ENCODE measurements around the gene TK1.

The TK1 gene

GRCh38 chr17:78211032-78211431 is 24.2 kb upstream of the TK1 start:
- Histone ChIP-seq H3K27me3 (ENCODE audit: control insufficient read depth, insufficient read depth, low read length) (no peaks in the 10 kb centered on the region), H3K36me3 (ENCODE audit: control insufficient read depth, insufficient read depth, low read length) (no peaks in the 10 kb centered on the region), H3K9ac (ENCODE audit: low read depth, low read length) (no peak overlapping the region), H3K4me3 (ENCODE audit: low read depth, low read length) (no peak overlapping the region), H3K4me1 (ENCODE audit: control insufficient read depth, insufficient read depth, low read length) (no peaks in the 10 kb centered on the region), H3K9me3 (ENCODE audit: control insufficient read depth, insufficient read depth, low read length) (no peaks in the 10 kb centered on the region)

- H3K36me3 ChIP-seq (ENCODE audit: control insufficient read depth, insufficient read depth, low read length) = peaks cover 7% of the 10 kb centered on the region
- H3K9ac ChIP-seq (ENCODE audit: low read depth, low read length) = no peak overlapping the region
- H3K4me3 ChIP-seq (ENCODE audit: low read depth, low read length) = no peak overlapping the region
- no peaks in the 10 kb centered on the region for H3K9me3 ChIP-seq (ENCODE audit: control insufficient read depth, insufficient read depth, low read length)
- no peaks in the 10 kb centered on the region for H3K4me1 ChIP-seq (ENCODE audit: control insufficient read depth, insufficient read depth, low read length)
- no peaks in the 10 kb centered on the region for H3K27me3 ChIP-seq (ENCODE audit: control insufficient read depth, insufficient read depth, low read length)
Measured at GRCh38 chr17:78210111-78210510, 23.3 kb upstream of the TK1 start.

- Histone ChIP-seq H3K27me3 (ENCODE audit: control insufficient read depth, insufficient read depth, low read length) (no peaks in the 10 kb centered on the region), H3K4me3 (ENCODE audit: low read depth, low read length) (no peak overlapping the region), H3K9me3 (ENCODE audit: control insufficient read depth, insufficient read depth, low read length) (no peaks in the 10 kb centered on the region), H3K9ac (ENCODE audit: low read depth, low read length) (no peak overlapping the region), H3K4me1 (ENCODE audit: control insufficient read depth, insufficient read depth, low read length) (no peaks in the 10 kb centered on the region), H3K36me3 (ENCODE audit: control insufficient read depth, insufficient read depth, low read length) (peaks cover 13% of the 10 kb centered on the region)
Measured at GRCh38 chr17:78208486-78208885, 21.6 kb upstream of the TK1 start.

- Histone ChIP-seq H3K4me1 (ENCODE audit: control insufficient read depth, insufficient read depth, low read length) (no peaks in the 10 kb centered on the region), H3K4me3 (ENCODE audit: low read depth, low read length) (no peak overlapping the region), H3K36me3 (ENCODE audit: control insufficient read depth, insufficient read depth, low read length) (peaks cover 15% of the 10 kb centered on the region), H3K9me3 (ENCODE audit: control insufficient read depth, insufficient read depth, low read length) (no peaks in the 10 kb centered on the region), H3K9ac (ENCODE audit: low read depth, low read length) (no peak overlapping the region), H3K27me3 (ENCODE audit: control insufficient read depth, insufficient read depth, low read length) (no peaks in the 10 kb centered on the region)
Measured at GRCh38 chr17:78206298-78206697, 19.4 kb upstream of the TK1 start.

GRCh38 chr17:78205124-78205775 is 18.4 kb upstream of the TK1 start:
- Histone ChIP-seq H3K27me3 (ENCODE audit: control insufficient read depth, insufficient read depth, low read length) (no peaks in the 10 kb centered on the region), H3K4me3 (ENCODE audit: low read depth, low read length) (no peak overlapping the region), H3K9ac (ENCODE audit: low read depth, low read length) (no peak overlapping the region), H3K4me1 (ENCODE audit: control insufficient read depth, insufficient read depth, low read length) (no peaks in the 10 kb centered on the region), H3K9me3 (ENCODE audit: control insufficient read depth, insufficient read depth, low read length) (no peaks in the 10 kb centered on the region), H3K36me3 (ENCODE audit: control insufficient read depth, insufficient read depth, low read length) (peaks cover 15% of the 10 kb centered on the region)

GRCh38 chr17:78204387-78205123 is 17.7 kb upstream of the TK1 start:
- Histone ChIP-seq H3K36me3 (ENCODE audit: control insufficient read depth, insufficient read depth, low read length) (peaks cover 15% of the 10 kb centered on the region), H3K4me1 (ENCODE audit: control insufficient read depth, insufficient read depth, low read length) (no peaks in the 10 kb centered on the region), H3K9ac (ENCODE audit: low read depth, low read length) (no peak overlapping the region), H3K27me3 (ENCODE audit: control insufficient read depth, insufficient read depth, low read length) (no peaks in the 10 kb centered on the region), H3K9me3 (ENCODE audit: control insufficient read depth, insufficient read depth, low read length) (no peaks in the 10 kb centered on the region), H3K4me3 (ENCODE audit: low read depth, low read length) (no peak overlapping the region)

- Histone ChIP-seq H3K27me3 (ENCODE audit: control insufficient read depth, insufficient read depth, low read length) (no peaks in the 10 kb centered on the region), H3K9me3 (ENCODE audit: control insufficient read depth, insufficient read depth, low read length) (no peaks in the 10 kb centered on the region), H3K9ac (ENCODE audit: low read depth, low read length) (no peak overlapping the region), H3K4me1 (ENCODE audit: control insufficient read depth, insufficient read depth, low read length) (no peaks in the 10 kb centered on the region), H3K4me3 (ENCODE audit: low read depth, low read length) (no peak overlapping the region), H3K36me3 (ENCODE audit: control insufficient read depth, insufficient read depth, low read length) (peaks cover 15% of the 10 kb centered on the region)
Measured at GRCh38 chr17:78202666-78203065, 15.8 kb upstream of the TK1 start.

- Histone ChIP-seq H3K27me3 (ENCODE audit: control insufficient read depth, insufficient read depth, low read length) (no peaks in the 10 kb centered on the region), H3K4me1 (ENCODE audit: control insufficient read depth, insufficient read depth, low read length) (peaks cover 8% of the 10 kb centered on the region), H3K4me3 (ENCODE audit: low read depth, low read length) (no peak overlapping the region), H3K36me3 (ENCODE audit: control insufficient read depth, insufficient read depth, low read length) (peaks cover 13% of the 10 kb centered on the region), H3K9ac (ENCODE audit: low read depth, low read length) (no peak overlapping the region), H3K9me3 (ENCODE audit: control insufficient read depth, insufficient read depth, low read length) (no peaks in the 10 kb centered on the region)
Measured at GRCh38 chr17:78200451-78200850, 13.6 kb upstream of the TK1 start.

- Histone ChIP-seq H3K4me3 (ENCODE audit: low read depth, low read length) (no peak overlapping the region), H3K27me3 (ENCODE audit: control insufficient read depth, insufficient read depth, low read length) (no peaks in the 10 kb centered on the region), H3K9me3 (ENCODE audit: control insufficient read depth, insufficient read depth, low read length) (no peaks in the 10 kb centered on the region), H3K36me3 (ENCODE audit: control insufficient read depth, insufficient read depth, low read length) (peaks cover 2% of the 10 kb centered on the region), H3K4me1 (ENCODE audit: control insufficient read depth, insufficient read depth, low read length) (peaks cover 8% of the 10 kb centered on the region), H3K9ac (ENCODE audit: low read depth, low read length) (no peak overlapping the region)
Measured at GRCh38 chr17:78197147-78197832, 10.4 kb upstream of the TK1 start.

- Histone ChIP-seq H3K36me3 (ENCODE audit: control insufficient read depth, insufficient read depth, low read length) (peaks cover 2% of the 10 kb centered on the region), H3K4me1 (ENCODE audit: control insufficient read depth, insufficient read depth, low read length) (peaks cover 8% of the 10 kb centered on the region), H3K27me3 (ENCODE audit: control insufficient read depth, insufficient read depth, low read length) (no peaks in the 10 kb centered on the region), H3K9me3 (ENCODE audit: control insufficient read depth, insufficient read depth, low read length) (no peaks in the 10 kb centered on the region), H3K9ac (ENCODE audit: low read depth, low read length) (peak overlapping the region; percentile 37), H3K4me3 (ENCODE audit: low read depth, low read length) (no peak overlapping the region)
Measured at GRCh38 chr17:78196716-78197115, 9.9 kb upstream of the TK1 start.

GRCh38 chr17:78185981-78186691 is 716 bp downstream of the TK1 start:
- H3K36me3 ChIP-seq (ENCODE audit: control insufficient read depth, insufficient read depth, low read length) = peaks cover 26% of the 10 kb centered on the region
- no peaks in the 10 kb centered on the region for H3K9me3 ChIP-seq (ENCODE audit: control insufficient read depth, insufficient read depth, low read length)
- peak overlapping the region; percentile 71 for H3K9ac ChIP-seq (ENCODE audit: low read depth, low read length)
- peaks cover 7% of the 10 kb centered on the region for H3K4me1 ChIP-seq (ENCODE audit: control insufficient read depth, insufficient read depth, low read length)
- H3K27me3 ChIP-seq (ENCODE audit: control insufficient read depth, insufficient read depth, low read length) = no peaks in the 10 kb centered on the region
- H3K4me3 ChIP-seq (ENCODE audit: low read depth, low read length) = peak overlapping the region; percentile 79
